ENCODE data around the gene HSPA5. TPM values are rescaled to one million over a fixed set of nuclear protein-coding genes. Genes with fewer than 3 reads are reported as not detected.
A peak's percentile ranks its signal among the peaks of the same experiment; 100 is the strongest.

Gene HSPA5
- total and polyA plus RNA-seq, 5 experiments from 2014 or later = 94.6 to 162 (median 130) TPM

GRCh38 chr9:125262294-125262991 lies 21.3 kb upstream of the HSPA5 start:
- ATAC-seq (peak; percentile 13 to 49), DNase-seq (peak in 4 of 10 donors; percentile 2 to 38 (median 29))
- H3K4me3 Mint-ChIP-seq = peak overlapping the region; percentile 91 to 99 (median 98)
- peaks cover 0 to 25% (median 7%) of the 10 kb centered on the region in 3 donors for H3K36me3 Mint-ChIP-seq
- POLR2A ChIA-PET = interaction anchor here (0.6 to 3.4 kb wide), 5 partner anchors 18 to 72 kb away, joined by 3 to 58 read pairs (median 5); partner anchors contain the start of gene HSPA5
- H3K27ac Mint-ChIP-seq = peak overlapping the region; percentile 79 to 100 (median 97)
- H3K27me3 Mint-ChIP-seq = no peaks in the 10 kb centered on the region
- H3K4me1 Mint-ChIP-seq = peaks cover 26 to 64% (median 44%) of the 10 kb centered on the region in 4 donors
- no peaks in the 10 kb centered on the region for H3K9me3 Mint-ChIP-seq

GRCh38 chr9:125261501-125262293 lies 20.6 kb upstream of the HSPA5 start, which contains the start of gene GAPVD1:
Gene GAPVD1, plus strand, starts transcription at chr9:125261826. Its CDS starts 37,096 bp downstream, at chr9:125298922.
- H3K4me1 Mint-ChIP-seq = peaks cover 23 to 59% (median 42%) of the 10 kb centered on the region in 4 donors
- no peaks in the 10 kb centered on the region for H3K9me3 Mint-ChIP-seq
- DNase-seq (peak; percentile 77 to 92 (median 88)), ATAC-seq (peak; percentile 89 to 94)
- peaks cover 0 to 19% (median 7%) of the 10 kb centered on the region in 3 donors for H3K36me3 Mint-ChIP-seq
- H3K4me3 Mint-ChIP-seq = peak within 1 kb of the TSS; percentile 91 to 99 (median 98)
- H3K27ac Mint-ChIP-seq = peak within 1 kb of the TSS; percentile 88 to 100 (median 97)
- POLR2A ChIA-PET = interaction anchor here (0.6 to 3.4 kb wide), 11 partner anchors 8 to 320 kb away, joined by 3 to 58 read pairs (median 3); partner anchors contain the start of genes GOLGA1 and HSPA5
- peaks cover 0 to 2% (median 0%) of the 10 kb centered on the region in 5 donors for H3K27me3 Mint-ChIP-seq

- peak overlapping the region; percentile 91 to 99 (median 98) for H3K4me3 Mint-ChIP-seq
- DNase-seq (no peak), ATAC-seq (no peak)
- POLR2A ChIA-PET = interaction anchor here (0.6 to 3.4 kb wide), 4 partner anchors 9 to 22 kb away, joined by 3 to 58 read pairs (median 3); partner anchors contain the start of gene HSPA5
- H3K27ac Mint-ChIP-seq = peak overlapping the region in 9 of 10 donors; percentile 82 to 100 (median 97)
- H3K36me3 Mint-ChIP-seq = peaks cover 0 to 12% (median 2%) of the 10 kb centered on the region in 3 donors
- H3K9me3 Mint-ChIP-seq = no peaks in the 10 kb centered on the region
- H3K27me3 Mint-ChIP-seq = peaks cover 0 to 2% (median 0%) of the 10 kb centered on the region in 5 donors
- peaks cover 20 to 54% (median 39%) of the 10 kb centered on the region in 4 donors for H3K4me1 Mint-ChIP-seq
Observed at GRCh38 chr9:125260561-125260960, 19.4 kb upstream of the HSPA5 start.

GRCh38 chr9:125258832-125259534 lies 17.8 kb upstream of the HSPA5 start:
- no peak for ATAC-seq
- H3K9me3 Mint-ChIP-seq = no peaks in the 10 kb centered on the region
- peaks cover 13 to 41% (median 25%) of the 10 kb centered on the region in 4 donors for H3K4me1 Mint-ChIP-seq
- no peak overlapping the region for H3K27ac Mint-ChIP-seq
- H3K36me3 Mint-ChIP-seq = peaks cover 0 to 2% (median 0%) of the 10 kb centered on the region in 3 donors
- POLR2A ChIA-PET = no interaction called here
- peaks cover 0 to 2% (median 0%) of the 10 kb centered on the region in 5 donors for H3K27me3 Mint-ChIP-seq
- peak overlapping the region in 2 of 10 donors; percentile 4 to 44 for H3K4me3 Mint-ChIP-seq
- DNase-seq = no peak

GRCh38 chr9:125258160-125258785 lies 17.1 kb upstream of the HSPA5 start:
- H3K9me3 Mint-ChIP-seq = no peaks in the 10 kb centered on the region
- H3K36me3 Mint-ChIP-seq = no peaks in the 10 kb centered on the region
- H3K27me3 Mint-ChIP-seq = peaks cover 0 to 2% (median 0%) of the 10 kb centered on the region in 5 donors
- H3K4me3 Mint-ChIP-seq = no peak overlapping the region
- DNase-seq (no peak), ATAC-seq (no peak)
- no peak overlapping the region for H3K27ac Mint-ChIP-seq
- POLR2A ChIA-PET = interaction anchor here (1.3 kb wide), 1 partner anchor 14 kb away, joined by 5 read pairs; no protein-coding TSS in a partner anchor
- peaks cover 9 to 34% (median 19%) of the 10 kb centered on the region in 4 donors for H3K4me1 Mint-ChIP-seq

GRCh38 chr9:125255781-125256391 lies 14.7 kb upstream of the HSPA5 start:
- POLR2A ChIA-PET = interaction anchor here (2.3 kb wide), 1 partner anchor 15 kb away, joined by 10 read pairs; the partner anchor contains the start of gene HSPA5
- Mint-ChIP-seq H3K27me3 (peaks cover 0 to 2% (median 0%) of the 10 kb centered on the region in 5 donors), H3K4me1 (peaks cover 2 to 15% (median 4%) of the 10 kb centered on the region in 4 donors), H3K9me3 (no peaks in the 10 kb centered on the region), H3K36me3 (no peaks in the 10 kb centered on the region), H3K27ac (no peak overlapping the region), H3K4me3 (no peak overlapping the region)
- ATAC-seq (peak in 1 of 2 donors; percentile 47), DNase-seq (no peak)

- ATAC-seq (no peak), DNase-seq (no peak)
- H3K27ac Mint-ChIP-seq = no peak overlapping the region
- peaks cover 0 to 2% (median 0%) of the 10 kb centered on the region in 5 donors for H3K27me3 Mint-ChIP-seq
- POLR2A ChIA-PET = interaction anchor here (2.3 kb wide), 1 partner anchor 13 kb away, joined by 10 read pairs; the partner anchor contains the start of gene HSPA5
- H3K4me1 Mint-ChIP-seq = peaks cover 0 to 3% (median under 1%) of the 10 kb centered on the region in 4 donors
- no peak overlapping the region for H3K4me3 Mint-ChIP-seq
- no peaks in the 10 kb centered on the region for H3K36me3 Mint-ChIP-seq
- H3K9me3 Mint-ChIP-seq = no peaks in the 10 kb centered on the region
Observed at GRCh38 chr9:125254231-125254630, 13.1 kb upstream of the HSPA5 start.

GRCh38 chr9:125246261-125246667 lies 5.1 kb upstream of the HSPA5 start:
- Mint-ChIP-seq H3K4me3 (no peak overlapping the region), H3K4me1 (peaks cover 6 to 14% (median 11%) of the 10 kb centered on the region in 4 donors), H3K9me3 (no peaks in the 10 kb centered on the region), H3K27me3 (peaks cover 0 to under 1% (median 0%) of the 10 kb centered on the region in 5 donors), H3K27ac (peak overlapping the region in 1 of 10 donors; percentile 60), H3K36me3 (peaks cover 0 to under 1% (median under 1%) of the 10 kb centered on the region in 3 donors)
- DNase-seq (no peak), ATAC-seq (no peak)
- POLR2A ChIA-PET = no interaction called here

- H3K27ac Mint-ChIP-seq = peak overlapping the region in 1 of 10 donors; percentile 37
- DNase-seq (no peak), ATAC-seq (no peak)
- peaks cover 12 to 33% (median 23%) of the 10 kb centered on the region in 4 donors for H3K4me1 Mint-ChIP-seq
- H3K9me3 Mint-ChIP-seq = no peaks in the 10 kb centered on the region
- H3K4me3 Mint-ChIP-seq = peak overlapping the region in 3 of 10 donors; percentile 1 to 41 (median 34)
- H3K36me3 Mint-ChIP-seq = peaks cover 7 to 21% (median 9%) of the 10 kb centered on the region in 3 donors
- H3K27me3 Mint-ChIP-seq = peaks cover 0 to 3% (median 0%) of the 10 kb centered on the region in 5 donors
- POLR2A ChIA-PET = interaction anchor here (0.5 to 4.0 kb wide), 4 partner anchors 14 to 124 kb away, joined by 5 to 133 read pairs (median 42); partner anchors contain the start of genes PPP6C and RABEPK
Observed at GRCh38 chr9:125243792-125244260, 2.7 kb upstream of the HSPA5 start.

GRCh38 chr9:125241863-125242739 lies 958 bp upstream of the HSPA5 start:
- Mint-ChIP-seq H3K27me3 (peaks cover 0 to 3% (median 0%) of the 10 kb centered on the region in 5 donors), H3K36me3 (peaks cover 12 to 38% (median 21%) of the 10 kb centered on the region in 3 donors), H3K4me3 (peak overlapping the region; percentile 93 to 99 (median 98)), H3K27ac (peak overlapping the region; percentile 97 to 100 (median 100)), H3K9me3 (no peaks in the 10 kb centered on the region), H3K4me1 (peaks cover 20 to 50% (median 40%) of the 10 kb centered on the region in 4 donors)
- ATAC-seq = peak in 1 of 2 donors; percentile 22
- POLR2A ChIA-PET = interaction anchor here (0.6 to 4.0 kb wide), 24 partner anchors 10 to 380 kb away, joined by 3 to 133 read pairs (median 5); partner anchors contain the start of genes ARPC5L, GAPVD1, GOLGA1 and PPP6C
- DNase-seq = no peak

All from naive thymus-derived CD8-positive, alpha-beta T cell (primary cell).